HEK293T (cell line): ENCODE measurements around the gene CCNT1.

ENCODE experiments used
- ARNT ChIP-seq: fragments of 450-650 bp; IDR thresholded peaks from 2 replicates; pipeline ENCODE4 v1.6.1; 2017; ENCODE audit warnings: mild to moderate bottlenecking
- FOXA1 ChIP-seq: fragments of 450-650 bp; IDR thresholded peaks from 2 replicates; pipeline ENCODE4 v1.6.1; 2016; ENCODE audit warnings: mild to moderate bottlenecking
- FOXK2 ChIP-seq: fragments of 450-650 bp; IDR thresholded peaks from 2 replicates; pipeline ENCODE4 v1.6.1; 2016; ENCODE audit warnings: mild to moderate bottlenecking
- FOXM1 ChIP-seq: fragments of 450-650 bp; IDR thresholded peaks from 2 replicates; pipeline ENCODE4 v1.6.1; 2017; ENCODE audit warnings: mild to moderate bottlenecking, borderline replicate concordance
- LEF1 ChIP-seq: fragments of 450-650 bp; IDR thresholded peaks from 2 replicates; pipeline ENCODE4 v1.6.1; 2017; ENCODE audit warnings: mild to moderate bottlenecking, borderline replicate concordance
- NFRKB ChIP-seq: fragments of 450-650 bp; IDR thresholded peaks from 2 replicates; pipeline ENCODE4 v1.6.1; 2016; ENCODE audit warnings: mild to moderate bottlenecking, moderate library complexity
- SP1 ChIP-seq: fragments of 450-650 bp; IDR thresholded peaks from 2 replicates; pipeline ENCODE4 v1.6.1; 2017
- SUZ12 ChIP-seq: fragments of 450-650 bp; IDR thresholded peaks from 2 replicates; pipeline ENCODE4 v1.6.1; 2016; ENCODE audit warnings: mild to moderate bottlenecking
- ZNF384 ChIP-seq: fragments of 450-650 bp; IDR thresholded peaks from 2 replicates; pipeline ENCODE4 v1.6.1; 2016

DNA sequence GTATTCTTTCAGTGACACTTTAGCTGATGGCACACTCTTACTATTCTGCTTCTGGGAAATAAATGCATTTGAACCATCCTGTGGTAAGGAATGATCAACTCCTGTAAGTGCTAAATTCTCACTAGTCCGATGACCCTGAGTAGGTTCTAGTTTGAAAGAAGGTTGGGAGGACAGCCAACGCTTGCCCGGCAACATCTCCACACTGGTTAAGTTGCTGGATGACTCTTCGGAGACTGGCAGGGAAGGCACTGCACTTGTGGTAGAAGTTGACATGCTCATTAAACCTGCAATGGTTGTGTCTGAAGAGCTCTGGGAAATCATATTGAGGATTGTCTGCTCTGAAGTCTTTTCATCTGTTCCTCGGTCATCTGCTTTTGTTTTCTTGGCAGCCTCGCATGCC is 22.5 kb downstream of the CCNT1 start:
- TF ChIP-seq SUZ12 (no peak), FOXK2 (no peak), FOXM1 (no peak), FOXA1 (no peak), SP1 (no peak), NFRKB (no peak), ZNF384 (no peak), ARNT (no peak), LEF1 (no peak)
